WERI-Rb-1 (cell line): ENCODE measurements around the gene TMEM252.

Experiments
- DNase-seq: peaks from one replicate; pipeline ENCODE4 v3.0.0-alpha.2; 2020
- H3K27ac ChIP-seq: fragments of 250-450 bp; sonication (Bioruptor Pico); 2 replicates; pipeline ENCODE4 v1.5.1; 2020; ENCODE audit warnings: mild to moderate bottlenecking, moderate library complexity
- H3K27me3 ChIP-seq: fragments of 250-450 bp; sonication (Bioruptor Pico); 2 replicates; pipeline ENCODE4 v1.5.1; 2021; ENCODE audit warnings: mild to moderate bottlenecking, low read depth, moderate library complexity; ENCODE audit not compliant: insufficient read depth, severe bottlenecking
- H3K36me3 ChIP-seq: fragments of 250-450 bp; sonication (Bioruptor Pico); 2 replicates; pipeline ENCODE4 v1.5.1; 2020; ENCODE audit warnings: mild to moderate bottlenecking, moderate library complexity
- H3K4me3 ChIP-seq: 2 replicates; pipeline ENCODE4 v1.5.1; 2011; ENCODE audit warnings: low read depth, mild to moderate bottlenecking, control low read depth, low read length
- H3K9me3 ChIP-seq: fragments of 250-450 bp; sonication (Bioruptor Pico); 2 replicates; pipeline ENCODE4 v1.5.1; 2021; ENCODE audit warnings: mild to moderate bottlenecking, moderate library complexity; ENCODE audit not compliant: severe bottlenecking
- TF ChIP-seq, protein P1 (sequence below): IDR thresholded peaks from 2 replicates; pipeline ENCODE4 v1.5.1; 2011; ENCODE audit warnings: low read depth, mild to moderate bottlenecking, control low read depth, inconsistent platforms, low read length

The TMEM252 gene

GRCh38 chr9:68500457-68501381, 40.0 kb downstream of the TMEM252 start:
- TF ChIP-seq, protein P1, sequence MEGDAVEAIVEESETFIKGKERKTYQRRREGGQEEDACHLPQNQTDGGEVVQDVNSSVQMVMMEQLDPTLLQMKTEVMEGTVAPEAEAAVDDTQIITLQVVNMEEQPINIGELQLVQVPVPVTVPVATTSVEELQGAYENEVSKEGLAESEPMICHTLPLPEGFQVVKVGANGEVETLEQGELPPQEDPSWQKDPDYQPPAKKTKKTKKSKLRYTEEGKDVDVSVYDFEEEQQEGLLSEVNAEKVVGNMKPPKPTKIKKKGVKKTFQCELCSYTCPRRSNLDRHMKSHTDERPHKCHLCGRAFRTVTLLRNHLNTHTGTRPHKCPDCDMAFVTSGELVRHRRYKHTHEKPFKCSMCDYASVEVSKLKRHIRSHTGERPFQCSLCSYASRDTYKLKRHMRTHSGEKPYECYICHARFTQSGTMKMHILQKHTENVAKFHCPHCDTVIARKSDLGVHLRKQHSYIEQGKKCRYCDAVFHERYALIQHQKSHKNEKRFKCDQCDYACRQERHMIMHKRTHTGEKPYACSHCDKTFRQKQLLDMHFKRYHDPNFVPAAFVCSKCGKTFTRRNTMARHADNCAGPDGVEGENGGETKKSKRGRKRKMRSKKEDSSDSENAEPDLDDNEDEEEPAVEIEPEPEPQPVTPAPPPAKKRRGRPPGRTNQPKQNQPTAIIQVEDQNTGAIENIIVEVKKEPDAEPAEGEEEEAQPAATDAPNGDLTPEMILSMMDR = no peak
- H3K27me3 ChIP-seq = peaks cover 78% of the 10 kb centered on the region
- no peaks in the 10 kb centered on the region for H3K9me3 ChIP-seq
- H3K27ac ChIP-seq = no peak overlapping the region
- no peak for DNase-seq
- H3K36me3 ChIP-seq = no peaks in the 10 kb centered on the region
- no peak overlapping the region for H3K4me3 ChIP-seq

GRCh38 chr9:68498816-68499215, 41.9 kb downstream of the TMEM252 start:
- no peak for DNase-seq
- TF ChIP-seq, protein P1 = no peak
- H3K27ac ChIP-seq = no peak overlapping the region
- no peaks in the 10 kb centered on the region for H3K9me3 ChIP-seq
- H3K4me3 ChIP-seq = no peak overlapping the region
- H3K27me3 ChIP-seq = peaks cover 78% of the 10 kb centered on the region
- H3K36me3 ChIP-seq = no peaks in the 10 kb centered on the region

DNA sequence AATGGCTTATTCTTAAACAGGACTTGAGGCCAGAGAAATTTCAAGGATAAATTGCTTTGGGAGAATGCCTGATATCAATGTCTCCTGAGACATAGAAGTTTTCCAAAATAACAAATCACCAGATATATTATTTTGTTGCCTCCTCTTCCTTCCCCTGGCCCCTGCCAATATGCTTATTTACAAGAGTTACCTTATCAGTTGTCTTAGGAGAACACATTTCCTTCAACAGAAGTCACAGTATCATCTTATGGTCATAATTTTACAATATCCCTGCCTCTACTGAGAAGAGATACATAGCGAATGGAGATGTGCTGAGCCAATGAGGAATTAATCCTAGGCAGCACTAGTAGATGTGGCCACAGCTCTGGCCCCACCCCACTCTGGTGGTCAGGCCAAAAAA, 43.1 kb downstream of the TMEM252 start:
- Histone ChIP-seq H3K4me3 (no peak overlapping the region), H3K36me3 (no peaks in the 10 kb centered on the region), H3K27ac (no peak overlapping the region), H3K27me3 (peaks cover 83% of the 10 kb centered on the region), H3K9me3 (no peaks in the 10 kb centered on the region)
- TF ChIP-seq, protein P1 = no peak
- DNase-seq = no peak

DNA sequence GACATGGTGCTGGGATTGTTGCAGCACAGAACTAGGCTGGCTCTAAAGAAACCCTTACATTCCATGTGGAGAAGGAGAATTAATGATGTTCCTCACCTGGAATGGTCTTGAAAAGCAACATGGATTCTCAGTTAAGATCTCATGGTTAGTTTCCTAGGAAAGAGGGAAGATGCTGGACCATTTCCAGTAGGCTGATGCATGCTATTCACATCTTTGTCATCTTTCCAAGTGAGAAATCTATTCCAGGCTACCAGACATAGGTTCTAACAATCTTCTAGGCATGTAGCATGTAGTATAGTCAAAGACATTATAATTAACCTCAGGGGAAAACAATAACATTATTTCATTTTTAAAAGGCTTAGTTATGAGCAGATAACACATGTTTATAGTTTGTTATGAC, 44.3 kb downstream of the TMEM252 start:
- DNase-seq = no peak
- peaks cover 79% of the 10 kb centered on the region for H3K27me3 ChIP-seq
- TF ChIP-seq, protein P1 = no peak

DNA sequence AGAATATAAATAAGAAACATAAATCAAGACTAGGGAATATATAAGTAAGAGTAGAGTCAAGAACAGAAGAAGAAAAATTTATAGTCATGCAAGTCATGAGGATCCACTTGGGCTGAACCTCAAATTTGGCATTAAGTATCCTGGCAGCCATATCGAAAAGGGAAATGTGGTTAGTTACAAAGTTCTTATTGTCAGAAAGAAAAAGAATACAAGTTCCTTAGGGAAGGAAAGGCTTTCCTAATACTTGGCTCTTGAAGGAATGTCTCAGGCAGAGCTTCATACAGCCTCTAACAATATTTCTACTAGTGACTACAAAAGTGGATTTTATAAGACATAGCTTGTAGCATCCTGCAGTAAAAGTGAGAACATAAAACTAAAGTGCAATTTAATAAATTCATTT, 45.4 kb downstream of the TMEM252 start:
- H3K9me3 ChIP-seq = no peaks in the 10 kb centered on the region
- no peak for DNase-seq
- no peaks in the 10 kb centered on the region for H3K36me3 ChIP-seq
- H3K27ac ChIP-seq = no peak overlapping the region
- TF ChIP-seq, protein P1 = no peak
- no peak overlapping the region for H3K4me3 ChIP-seq
- H3K27me3 ChIP-seq = peaks cover 79% of the 10 kb centered on the region

More for the DNA sequence above, 44.3 kb downstream of the TMEM252 start:
- no peak overlapping the region for H3K27ac ChIP-seq
- no peaks in the 10 kb centered on the region for H3K36me3 ChIP-seq
- H3K4me3 ChIP-seq = no peak overlapping the region
- H3K9me3 ChIP-seq = no peaks in the 10 kb centered on the region
